ENCODE measurements around the gene ABHD6. TPM values are rescaled to one million over a fixed set of nuclear protein-coding genes. Genes with fewer than 3 reads are reported as not detected.

Gene ABHD6
- total and polyA plus RNA-seq, 8 donors, result 0.69 to 5.5 (median 2.0) TPM

- ATAC-seq (no peak), DNase-seq (no peak), FAIRE-seq (no peak)
- peaks cover 7 to 18% (median 8%) of the 10 kb centered on the region in 3 donors for H3K4me1 ChIP-seq
- no peak overlapping the region for H3K4me3 ChIP-seq
- H3K27me3 ChIP-seq, result no peaks in the 10 kb centered on the region
- no peak for TF ChIP-seq CTCF (IDR thresholded peaks at IDR 0.05)
- H3K36me3 ChIP-seq, result no peaks in the 10 kb centered on the region
- WGBS, 2 donors, result 80 to 87% methylated on average over 8 of the region's 8 CpGs
- no peak overlapping the region for H3K27ac ChIP-seq
- intact Hi-C loops (cut with DNase I), result loop anchor here in 1 of 3 donors (5.0 kb wide), 1 partner anchor 83 kb away; no protein-coding TSS in a partner anchor
- no peaks in the 10 kb centered on the region for H3K9me3 ChIP-seq
Measured at GRCh38 chr3:58329150-58329921, 91.7 kb downstream of the ABHD6 start.

GRCh38 chr3:58329922-58330413, 92.4 kb downstream of the ABHD6 start:
- Histone ChIP-seq H3K4me3 (no peak overlapping the region), H3K36me3 (no peaks in the 10 kb centered on the region), H3K9me3 (no peaks in the 10 kb centered on the region), H3K27me3 (no peaks in the 10 kb centered on the region), H3K27ac (no peak overlapping the region), H3K4me1 (peaks cover 7 to 20% (median 10%) of the 10 kb centered on the region in 3 donors)
- intact Hi-C loops (cut with DNase I), result loop anchor here in 2 of 3 donors (5.0 to 10.0 kb wide), 2 partner anchors 82 to 165 kb away; partner anchors contain the start of gene KCTD6 (in 1 of the 2)
- DNase-seq (no peak), FAIRE-seq (no peak), ATAC-seq (no peak)
- TF ChIP-seq CTCF (IDR thresholded peaks at IDR 0.05), result no peak
- 82 to 89% methylated on average over 5 of the region's 5 CpGs for WGBS, 2 donors

GRCh38 chr3:58331593-58332152, 94.1 kb downstream of the ABHD6 start:
- FAIRE-seq (no peak), DNase-seq (no peak), ATAC-seq (no peak)
- no peak for TF ChIP-seq CTCF (IDR thresholded peaks at IDR 0.05)
- Histone ChIP-seq H3K27ac (no peak overlapping the region), H3K9me3 (no peaks in the 10 kb centered on the region), H3K27me3 (no peaks in the 10 kb centered on the region), H3K4me3 (no peak overlapping the region), H3K36me3 (no peaks in the 10 kb centered on the region), H3K4me1 (peaks cover 0 to 10% (median 5%) of the 10 kb centered on the region in 3 donors)
- intact Hi-C loops (cut with DNase I), result loop anchor here in 1 of 3 donors (10.0 kb wide), 1 partner anchor 163 kb away; the partner anchor contains the start of gene KCTD6
- 74 to 77% methylated on average over 4 of the region's 4 CpGs for WGBS, 2 donors

- TF ChIP-seq CTCF (IDR thresholded peaks at IDR 0.05), result no peak
- Histone ChIP-seq H3K9me3 (no peaks in the 10 kb centered on the region), H3K27me3 (no peaks in the 10 kb centered on the region), H3K36me3 (no peaks in the 10 kb centered on the region), H3K4me3 (peak within 1 kb of the TSS; percentile 55 to 83 (median 72)), H3K4me1 (peaks cover 0 to 10% (median 5%) of the 10 kb centered on the region in 3 donors), H3K27ac (peak within 1 kb of the TSS in 1 of 4 donors; percentile 33)
- FAIRE-seq (no peak), ATAC-seq (peak; percentile 93 to 99 (median 96)), DNase-seq (peak; percentile 73 to 95 (median 82))
- WGBS, 2 donors, result 0 to 1% methylated on average over 44 to 79 of the region's 79 CpGs
- intact Hi-C loops (cut with DNase I), result loop anchor here in 1 of 3 donors (10.0 kb wide), 1 partner anchor 162 kb away; the partner anchor contains the start of gene KCTD6
Measured at GRCh38 chr3:58332575-58333188, 95.1 kb downstream of the ABHD6 start, which contains the start of gene PXK. Gene PXK, plus strand, starts transcription at chr3:58332892. Its CDS starts 97 bp downstream, at chr3:58332989.
